Measurements from ENCODE around the gene SLC25A12.
"Not testable (repeated sequence)": the region's sequence is repeated elsewhere in the genome, so short reads cannot be mapped to it uniquely, and the experiment has no call there.

The SLC25A12 gene

GRCh38 chr2:171824086-171824485 lies 70.0 kb downstream of the SLC25A12 start:
- no peak for DNase-seq (ENCODE audit: low spot score)

GRCh38 chr2:171822525-171823322 lies 71.3 kb downstream of the SLC25A12 start:
- no peak for DNase-seq (ENCODE audit: low spot score)

- DNase-seq (ENCODE audit: low spot score) = no peak
Measured at GRCh38 chr2:171819453-171819852, 74.6 kb downstream of the SLC25A12 start.

- DNase-seq (ENCODE audit: low spot score) = no peak
Measured at GRCh38 chr2:171814883-171815282, 79.2 kb downstream of the SLC25A12 start.

GRCh38 chr2:171814174-171814573 lies 79.9 kb downstream of the SLC25A12 start:
- no peak for DNase-seq (ENCODE audit: low spot score)

- DNase-seq (ENCODE audit: low spot score) = no peak
Measured at GRCh38 chr2:171813729-171814128, 80.3 kb downstream of the SLC25A12 start.

- DNase-seq (ENCODE audit: low spot score) = no peak
Measured at GRCh38 chr2:171813126-171813525, 80.9 kb downstream of the SLC25A12 start.

GRCh38 chr2:171811245-171811628 lies 82.8 kb downstream of the SLC25A12 start:
- DNase-seq (ENCODE audit: low spot score) = no peak

- DNase-seq (ENCODE audit: low spot score) = no peak
Measured at GRCh38 chr2:171810422-171811244, 83.4 kb downstream of the SLC25A12 start.

- DNase-seq (ENCODE audit: low spot score) = not testable (repeated sequence)
Measured at GRCh38 chr2:171808885-171809284, 85.2 kb downstream of the SLC25A12 start.

- no peak for DNase-seq (ENCODE audit: low spot score)
Measured at GRCh38 chr2:171807831-171808393, 86.1 kb downstream of the SLC25A12 start.

- DNase-seq (ENCODE audit: low spot score) = no peak
Measured at GRCh38 chr2:171807119-171807518, 86.9 kb downstream of the SLC25A12 start.

GRCh38 chr2:171804456-171804855 lies 89.6 kb downstream of the SLC25A12 start:
- no peak for DNase-seq (ENCODE audit: low spot score)

GRCh38 chr2:171803757-171804156 lies 90.3 kb downstream of the SLC25A12 start:
- DNase-seq (ENCODE audit: low spot score) = no peak

GRCh38 chr2:171800639-171801038 lies 93.4 kb downstream of the SLC25A12 start:
- no peak for DNase-seq (ENCODE audit: low spot score)

- DNase-seq (ENCODE audit: low spot score) = peak; percentile 73
Measured at GRCh38 chr2:171798156-171798820, 95.8 kb downstream of the SLC25A12 start.

GRCh38 chr2:171794918-171795317 lies 99.1 kb downstream of the SLC25A12 start:
- peak; percentile 67 for DNase-seq (ENCODE audit: low spot score)

- DNase-seq (ENCODE audit: low spot score) = no peak
Measured at GRCh38 chr2:171793691-171794678, 100.1 kb downstream of the SLC25A12 start.

- no peak for DNase-seq (ENCODE audit: low spot score)
Measured at GRCh38 chr2:171792886-171793580, 101.0 kb downstream of the SLC25A12 start.

- no peak for DNase-seq (ENCODE audit: low spot score)
Measured at GRCh38 chr2:171792157-171792556, 101.9 kb downstream of the SLC25A12 start.
